Lower leg skin (tissue), 4 donors: Measurements from ENCODE around the gene OTX1. TPM values are rescaled to one million over a fixed set of nuclear protein-coding genes. Genes with fewer than 3 reads are reported as not detected.

Source experiments
- DNase-seq, 2 donors: peaks; one replicate each; pipeline ENCODE4 v3.0.0-alpha.2; 2019; ENCODE audit warnings: low spot score in 2 of 2
- H3K4me3 ChIP-seq: fragments of 200-600 bp; sonication (generic); 2 replicates; pipeline ENCODE4 v1.5.1; 2017; ENCODE audit warnings: mild to moderate bottlenecking, low read depth; ENCODE audit not compliant: poor library complexity, severe bottlenecking
- POLR2A ChIP-seq, 2 donors: fragments of 450-650 bp; IDR thresholded peaks; one replicate each; pipeline ENCODE4 v1.6.1; 2016 to 2017; ENCODE audit warnings: antibody characterized with exemption in 2 of 2, mild to moderate bottlenecking in 1 of 2, moderate library complexity in 1 of 2
- WGBS, 2 donors: methylation state at CpG; one replicate each; pipeline ENCODE4 v1.1.5; 2018; 5-methylcytosine and 5-hydroxymethylcytosine counted together
- intact Hi-C: fragments of 100-400 bp; cut with DNase I; formaldehyde crosslinking; loops from one replicate; pipeline ENCODE4 v1.15.0; 2023; ENCODE audit warnings: low total_unique reads
- total RNA-seq, 4 donors: library from RNA; depleted of rRNA; stranded (reverse); fragments of >200 nt; gene quantifications; one replicate each; pipeline ENCODE4 v1.1.0, GENCODE V29; 2016
- TF ChIP-seq, protein P1 (sequence below), 3 donors: fragments of 450-650 bp; IDR thresholded peaks; one replicate each; pipeline ENCODE4 v1.5.1; 2016; ENCODE audit warnings: antibody characterized with exemption in 3 of 3, mild to moderate bottlenecking in 3 of 3, moderate library complexity in 2 of 3

OTX1 gene
- total RNA-seq, 4 donors from 2014 or later: 5.3 to 9.2 (median 8.0) TPM

DNA sequence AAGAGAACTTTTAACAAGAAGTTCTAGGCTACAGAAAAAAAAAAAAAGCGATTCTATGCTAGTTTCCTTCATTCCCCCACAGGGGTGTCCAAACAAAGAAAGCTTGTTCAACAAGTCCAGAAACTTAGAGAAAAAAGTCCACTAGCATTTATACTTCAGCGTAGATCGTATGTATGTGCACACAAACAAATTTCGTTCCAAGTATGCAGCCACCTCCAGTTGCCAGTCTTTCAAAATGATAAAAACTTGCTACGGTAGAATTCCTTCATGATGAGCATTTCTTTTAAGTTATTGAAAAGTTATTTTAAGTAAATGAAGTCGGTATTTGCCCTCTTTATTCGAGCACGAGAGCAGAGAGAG, 3.7 kb upstream of the OTX1 start:
- 43 to 56% methylated on average over 8 of the region's 8 CpGs for WGBS, 2 donors
- intact Hi-C loops: no loop called here
- no peak for DNase-seq
- no peak overlapping the region for H3K4me3 ChIP-seq
- TF ChIP-seq, protein P1, sequence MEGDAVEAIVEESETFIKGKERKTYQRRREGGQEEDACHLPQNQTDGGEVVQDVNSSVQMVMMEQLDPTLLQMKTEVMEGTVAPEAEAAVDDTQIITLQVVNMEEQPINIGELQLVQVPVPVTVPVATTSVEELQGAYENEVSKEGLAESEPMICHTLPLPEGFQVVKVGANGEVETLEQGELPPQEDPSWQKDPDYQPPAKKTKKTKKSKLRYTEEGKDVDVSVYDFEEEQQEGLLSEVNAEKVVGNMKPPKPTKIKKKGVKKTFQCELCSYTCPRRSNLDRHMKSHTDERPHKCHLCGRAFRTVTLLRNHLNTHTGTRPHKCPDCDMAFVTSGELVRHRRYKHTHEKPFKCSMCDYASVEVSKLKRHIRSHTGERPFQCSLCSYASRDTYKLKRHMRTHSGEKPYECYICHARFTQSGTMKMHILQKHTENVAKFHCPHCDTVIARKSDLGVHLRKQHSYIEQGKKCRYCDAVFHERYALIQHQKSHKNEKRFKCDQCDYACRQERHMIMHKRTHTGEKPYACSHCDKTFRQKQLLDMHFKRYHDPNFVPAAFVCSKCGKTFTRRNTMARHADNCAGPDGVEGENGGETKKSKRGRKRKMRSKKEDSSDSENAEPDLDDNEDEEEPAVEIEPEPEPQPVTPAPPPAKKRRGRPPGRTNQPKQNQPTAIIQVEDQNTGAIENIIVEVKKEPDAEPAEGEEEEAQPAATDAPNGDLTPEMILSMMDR (IDR thresholded peaks at IDR 0.05): no peak
- no peak for TF ChIP-seq POLR2A (IDR thresholded peaks at IDR 0.05)

DNA sequence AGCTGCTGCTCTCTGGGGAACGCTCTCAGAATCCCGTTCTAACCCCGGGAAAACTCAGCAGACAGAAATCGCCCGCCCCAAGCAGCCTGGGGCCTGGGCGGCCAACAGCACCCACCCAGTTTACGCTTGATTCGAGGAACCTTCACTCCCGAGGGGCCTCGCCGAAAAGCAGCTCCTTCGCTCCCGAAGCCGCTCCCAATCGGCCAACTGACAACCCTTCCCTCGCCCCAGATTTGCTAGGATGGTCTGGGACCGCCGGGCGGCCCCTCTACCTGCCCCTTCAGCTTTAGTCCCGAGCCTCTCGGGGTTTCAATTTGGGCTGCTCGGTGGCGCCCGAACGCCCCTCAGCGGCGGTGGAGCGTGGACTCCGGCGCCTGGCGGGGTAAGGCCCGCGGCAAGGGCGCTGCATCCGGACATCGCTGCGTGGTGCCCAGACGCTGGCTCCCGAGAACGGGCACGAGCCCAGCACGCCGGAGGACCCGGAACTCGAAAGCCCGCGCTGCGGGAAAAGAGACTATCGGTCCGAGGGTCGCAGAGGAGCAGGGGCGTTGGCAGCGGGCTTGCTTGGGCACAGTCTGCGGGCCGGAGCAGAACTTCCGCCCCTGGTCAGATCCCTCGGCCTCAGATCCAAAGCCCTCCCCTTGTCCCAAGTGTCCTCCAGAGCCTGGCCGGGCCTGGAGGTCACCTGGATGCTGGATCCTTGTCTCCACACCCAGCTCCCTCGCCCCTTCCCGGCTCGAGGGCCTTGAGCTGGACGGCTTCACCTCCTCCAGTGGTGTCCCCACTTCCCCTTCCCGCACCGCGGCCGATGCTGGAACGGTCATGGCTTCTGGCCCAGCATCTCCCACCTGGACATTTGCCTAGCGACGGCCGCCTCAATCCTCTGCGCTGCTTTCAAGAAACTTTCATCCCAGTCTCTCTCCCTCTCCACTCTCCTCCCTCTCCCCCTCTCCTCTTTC, 3.0 kb upstream of the OTX1 start:
- no peak for TF ChIP-seq POLR2A (IDR thresholded peaks at IDR 0.05)
- TF ChIP-seq, protein P1 (IDR thresholded peaks at IDR 0.05): no peak
- WGBS, 2 donors: 38 to 46% methylated on average over 61 to 68 of the region's 71 CpGs
- intact Hi-C loops: no loop called here
- H3K4me3 ChIP-seq: peak overlapping the region; percentile 0
- peak in 1 of 2 donors; percentile 88 for DNase-seq

DNA sequence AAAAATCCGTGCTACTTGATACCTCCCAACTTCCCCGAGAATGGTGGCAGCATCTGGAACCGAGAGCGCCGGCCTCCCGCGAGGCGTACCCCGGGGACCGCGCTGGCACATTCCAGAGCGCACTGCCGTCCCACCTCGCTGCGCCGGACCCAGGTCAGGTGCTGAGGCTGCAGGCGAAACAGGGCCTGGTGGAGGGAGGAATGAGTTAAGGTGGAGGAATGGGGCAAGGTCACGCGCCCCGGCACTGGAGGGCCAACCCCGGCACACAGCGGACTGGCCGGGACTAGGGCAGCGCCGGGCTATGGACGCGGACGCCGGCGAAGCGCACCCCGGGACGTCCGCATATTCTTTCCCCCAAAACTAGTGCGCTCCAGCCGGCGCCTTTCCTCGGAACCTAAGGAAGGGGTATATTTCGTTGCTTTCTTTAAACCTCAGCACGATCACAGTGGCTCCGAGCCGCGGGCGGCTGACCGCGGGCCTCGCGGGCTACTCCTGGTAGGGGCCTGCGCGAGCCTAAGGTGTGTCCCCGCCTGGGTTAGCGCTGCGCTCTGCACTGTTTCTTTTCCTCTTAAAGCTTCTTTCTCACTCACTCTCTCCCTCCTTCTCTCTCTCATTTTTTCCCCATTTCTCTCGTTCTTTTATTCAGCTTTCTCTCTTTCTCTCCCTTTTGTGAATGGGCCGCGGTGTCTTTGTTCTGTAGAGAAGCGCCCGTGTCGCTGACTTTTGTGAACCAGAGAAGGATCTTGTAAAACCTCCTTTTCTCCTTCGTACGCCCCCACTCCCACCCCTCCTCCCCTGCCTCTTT, 2.1 kb upstream of the OTX1 start:
- DNase-seq: no peak
- H3K4me3 ChIP-seq: no peak overlapping the region
- whole genome bisulfite sequencing, 2 donors: 6 to 8% methylated on average over 61 of the region's 61 CpGs
- intact Hi-C loops: no loop called here
- TF ChIP-seq POLR2A (IDR thresholded peaks at IDR 0.05): no peak
- TF ChIP-seq, protein P1 (IDR thresholded peaks at IDR 0.05): no peak

GRCh38 chr2:63049211-63049969, 1.2 kb upstream of the OTX1 start:
- no peak for TF ChIP-seq POLR2A (IDR thresholded peaks at IDR 0.05)
- TF ChIP-seq, protein P1 (IDR thresholded peaks at IDR 0.05): no peak
- peak overlapping the region; percentile 26 for H3K4me3 ChIP-seq
- intact Hi-C loops: no loop called here
- WGBS, 2 donors: 3 to 4% methylated on average over 38 to 39 of the region's 39 CpGs
- no peak for DNase-seq

DNA sequence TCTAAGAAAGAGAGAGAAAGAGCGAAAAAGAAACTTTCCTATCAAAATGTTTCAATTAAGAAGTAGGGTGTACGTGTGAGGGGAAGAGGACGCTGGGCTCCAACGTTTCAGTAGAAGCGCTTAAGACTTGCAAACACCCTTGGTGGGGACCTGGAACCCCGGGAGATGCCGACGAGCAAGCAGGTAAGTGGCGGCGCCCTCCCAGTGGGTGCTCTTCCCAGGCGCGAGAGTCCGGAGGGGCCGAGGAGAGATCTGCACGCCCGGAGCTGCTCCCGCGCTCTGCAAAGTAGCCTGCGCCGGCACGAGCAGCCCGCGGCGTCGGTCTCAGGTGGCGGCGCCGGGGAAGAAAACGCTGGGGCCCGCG, 678 bp upstream of the OTX1 start:
- WGBS, 2 donors: 0 to 1% methylated on average over 16 to 20 of the region's 31 CpGs
- intact Hi-C loops: loop anchor here (10.0 kb wide), 1 partner anchor 1935 kb away; no protein-coding TSS in a partner anchor
- DNase-seq: no peak
- TF ChIP-seq POLR2A (IDR thresholded peaks at IDR 0.05): no peak
- TF ChIP-seq, protein P1 (IDR thresholded peaks at IDR 0.05): no peak
- peak overlapping the region; percentile 26 for H3K4me3 ChIP-seq
